HEK293 (cell line): ENCODE measurements around the gene IARS1.

Source experiments
- EGR2 ChIP-seq: fragments of 450-650 bp; formaldehyde crosslinking; IDR thresholded peaks from 2 replicates; pipeline ENCODE4 v1.5.1; 2016; ENCODE audit warnings: low read depth, missing biosample characterization, missing genetic modification characterization
- PBX3 ChIP-seq: sonication (generic); formaldehyde crosslinking; IDR thresholded peaks from 2 replicates; pipeline ENCODE4 v1.8.1; 2022; ENCODE audit warnings: mild to moderate bottlenecking, moderate library complexity, missing genetic modification reagents
- PRDM10 ChIP-seq: fragments of 450-650 bp; formaldehyde crosslinking; IDR thresholded peaks from 2 replicates; pipeline ENCODE4 v1.5.1; 2016; ENCODE audit warnings: missing biosample characterization, missing genetic modification characterization
- SCRT2 ChIP-seq: fragments of 450-650 bp; formaldehyde crosslinking; IDR thresholded peaks from 2 replicates; pipeline ENCODE4 v1.5.1; 2016; ENCODE audit warnings: missing biosample characterization, missing genetic modification characterization
- SP3 ChIP-seq: fragments of 450-650 bp; formaldehyde crosslinking; IDR thresholded peaks from 2 replicates; pipeline ENCODE4 v1.5.1; 2016; ENCODE audit warnings: missing biosample characterization, missing genetic modification characterization
- SP7 ChIP-seq: fragments of 450-650 bp; formaldehyde crosslinking; IDR thresholded peaks from 2 replicates; pipeline ENCODE4 v1.5.1; 2016; ENCODE audit warnings: missing biosample characterization, missing genetic modification characterization
- TCF7L2 ChIP-seq: IDR thresholded peaks from 2 replicates; pipeline ENCODE4 v1.6.1; 2011; ENCODE audit warnings: low read depth, mild to moderate bottlenecking, inconsistent platforms, low read length, moderate library complexity, borderline replicate concordance
- ZBTB1 ChIP-seq: fragments of 450-650 bp; formaldehyde crosslinking; IDR thresholded peaks from 2 replicates; pipeline ENCODE4 v1.5.1; 2016; ENCODE audit warnings: missing biosample characterization, missing genetic modification characterization
- ZBTB7A ChIP-seq: fragments of 450-650 bp; formaldehyde crosslinking; IDR thresholded peaks from 2 replicates; pipeline ENCODE4 v1.5.1; 2016; ENCODE audit warnings: low read depth, missing biosample characterization, missing genetic modification characterization
- ZNF19 ChIP-seq: fragments of 450-650 bp; formaldehyde crosslinking; IDR thresholded peaks from 2 replicates; pipeline ENCODE4; 2016; ENCODE audit warnings: missing biosample characterization, missing genetic modification characterization, low read depth
- ZNF23 ChIP-seq: fragments of 450-650 bp; formaldehyde crosslinking; IDR thresholded peaks from 2 replicates; pipeline ENCODE4 v1.5.1; 2016; ENCODE audit warnings: missing biosample characterization, missing genetic modification characterization, borderline replicate concordance
- ZNF324 ChIP-seq: fragments of 450-650 bp; formaldehyde crosslinking; IDR thresholded peaks from 2 replicates; pipeline ENCODE4 v1.5.1; 2016; ENCODE audit warnings: missing biosample characterization, missing genetic modification characterization
- ZNF350 ChIP-seq: fragments of 450-650 bp; formaldehyde crosslinking; IDR thresholded peaks from 2 replicates; pipeline ENCODE4 v1.5.0; 2017; ENCODE audit warnings: missing biosample characterization, mild to moderate bottlenecking, missing genetic modification characterization
- ZNF366 ChIP-seq: fragments of 450-650 bp; formaldehyde crosslinking; conservative IDR thresholded peaks from 2 replicates; pipeline ENCODE4 v1.5.1; 2016; ENCODE audit warnings: missing biosample characterization, missing genetic modification characterization
- ZNF473 ChIP-seq: fragments of 450-650 bp; formaldehyde crosslinking; IDR thresholded peaks from 2 replicates; pipeline ENCODE4 v1.5.1; 2017; ENCODE audit warnings: missing biosample characterization, missing genetic modification characterization
- ZNF501 ChIP-seq: fragments of 450-650 bp; formaldehyde crosslinking; IDR thresholded peaks from 2 replicates; pipeline ENCODE4 v1.5.1; 2016; ENCODE audit warnings: missing biosample characterization, missing genetic modification characterization
- ZNF514 ChIP-seq: fragments of 450-650 bp; formaldehyde crosslinking; IDR thresholded peaks from 2 replicates; pipeline ENCODE4 v1.5.1; 2016; ENCODE audit warnings: missing biosample characterization, missing genetic modification characterization
- ZNF621 ChIP-seq: fragments of 450-650 bp; formaldehyde crosslinking; IDR thresholded peaks from 2 replicates; pipeline ENCODE4 v1.5.1; 2017; ENCODE audit warnings: missing biosample characterization, missing genetic modification characterization
- ZNF677 ChIP-seq: fragments of 450-650 bp; IDR thresholded peaks from 2 replicates; pipeline ENCODE4 v1.5.0; 2018; ENCODE audit warnings: missing biosample characterization, mild to moderate bottlenecking, missing genetic modification characterization, moderate library complexity
- ZNF707 ChIP-seq: fragments of 450-650 bp; formaldehyde crosslinking; IDR thresholded peaks from 2 replicates; pipeline ENCODE4 v1.5.1; 2016; ENCODE audit warnings: missing biosample characterization, missing genetic modification characterization
- ZNF747 ChIP-seq: fragments of 450-650 bp; formaldehyde crosslinking; IDR thresholded peaks from 2 replicates; pipeline ENCODE4 v1.5.1; 2016; ENCODE audit warnings: missing biosample characterization, missing genetic modification characterization
- TF ChIP-seq, protein P1 (sequence below): fragments of 450-650 bp; formaldehyde crosslinking; IDR thresholded peaks from 2 replicates; pipeline ENCODE4 v1.5.1; 2016; ENCODE audit warnings: missing biosample characterization, missing genetic modification characterization, borderline replicate concordance
- TF ChIP-seq, protein P2 (sequence below): fragments of 450-650 bp; formaldehyde crosslinking; IDR thresholded peaks from 2 replicates; pipeline ENCODE4 v1.5.1; 2016; ENCODE audit warnings: missing biosample characterization, missing genetic modification characterization, borderline replicate concordance
- TF ChIP-seq, protein P3 (sequence below): fragments of 450-650 bp; formaldehyde crosslinking; IDR thresholded peaks from 2 replicates; pipeline ENCODE4 v1.5.1; 2016; ENCODE audit warnings: missing biosample characterization, missing genetic modification characterization
- TF ChIP-seq, protein P4 (sequence below): fragments of 450-650 bp; formaldehyde crosslinking; optimal IDR thresholded peaks from 2 replicates; pipeline ENCODE3; 2016; ENCODE audit warnings: missing biosample characterization, mild to moderate bottlenecking, missing genetic modification characterization

IARS1 gene

GRCh38 chr9:92293452-92294296 is at the start of gene IARS1 (continued):
- TF ChIP-seq EGR2 (tag by site-specific recombination): peak; percentile 50; the same call in 1 of the 2 replicates
- TF ChIP-seq, protein P1, sequence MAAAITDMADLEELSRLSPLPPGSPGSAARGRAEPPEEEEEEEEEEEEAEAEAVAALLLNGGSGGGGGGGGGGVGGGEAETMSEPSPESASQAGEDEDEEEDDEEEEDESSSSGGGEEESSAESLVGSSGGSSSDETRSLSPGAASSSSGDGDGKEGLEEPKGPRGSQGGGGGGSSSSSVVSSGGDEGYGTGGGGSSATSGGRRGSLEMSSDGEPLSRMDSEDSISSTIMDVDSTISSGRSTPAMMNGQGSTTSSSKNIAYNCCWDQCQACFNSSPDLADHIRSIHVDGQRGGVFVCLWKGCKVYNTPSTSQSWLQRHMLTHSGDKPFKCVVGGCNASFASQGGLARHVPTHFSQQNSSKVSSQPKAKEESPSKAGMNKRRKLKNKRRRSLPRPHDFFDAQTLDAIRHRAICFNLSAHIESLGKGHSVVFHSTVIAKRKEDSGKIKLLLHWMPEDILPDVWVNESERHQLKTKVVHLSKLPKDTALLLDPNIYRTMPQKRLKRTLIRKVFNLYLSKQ (tag by site-specific recombination): no peak
- peak; percentile 28; the same call in 1 of the 2 replicates for TF ChIP-seq ZNF324 (tag by site-specific recombination)
- TF ChIP-seq ZNF707 (tag by site-specific recombination): no peak
- TF ChIP-seq ZNF366 (tag by site-specific recombination): peak; percentile 80
- TF ChIP-seq, protein P2, sequence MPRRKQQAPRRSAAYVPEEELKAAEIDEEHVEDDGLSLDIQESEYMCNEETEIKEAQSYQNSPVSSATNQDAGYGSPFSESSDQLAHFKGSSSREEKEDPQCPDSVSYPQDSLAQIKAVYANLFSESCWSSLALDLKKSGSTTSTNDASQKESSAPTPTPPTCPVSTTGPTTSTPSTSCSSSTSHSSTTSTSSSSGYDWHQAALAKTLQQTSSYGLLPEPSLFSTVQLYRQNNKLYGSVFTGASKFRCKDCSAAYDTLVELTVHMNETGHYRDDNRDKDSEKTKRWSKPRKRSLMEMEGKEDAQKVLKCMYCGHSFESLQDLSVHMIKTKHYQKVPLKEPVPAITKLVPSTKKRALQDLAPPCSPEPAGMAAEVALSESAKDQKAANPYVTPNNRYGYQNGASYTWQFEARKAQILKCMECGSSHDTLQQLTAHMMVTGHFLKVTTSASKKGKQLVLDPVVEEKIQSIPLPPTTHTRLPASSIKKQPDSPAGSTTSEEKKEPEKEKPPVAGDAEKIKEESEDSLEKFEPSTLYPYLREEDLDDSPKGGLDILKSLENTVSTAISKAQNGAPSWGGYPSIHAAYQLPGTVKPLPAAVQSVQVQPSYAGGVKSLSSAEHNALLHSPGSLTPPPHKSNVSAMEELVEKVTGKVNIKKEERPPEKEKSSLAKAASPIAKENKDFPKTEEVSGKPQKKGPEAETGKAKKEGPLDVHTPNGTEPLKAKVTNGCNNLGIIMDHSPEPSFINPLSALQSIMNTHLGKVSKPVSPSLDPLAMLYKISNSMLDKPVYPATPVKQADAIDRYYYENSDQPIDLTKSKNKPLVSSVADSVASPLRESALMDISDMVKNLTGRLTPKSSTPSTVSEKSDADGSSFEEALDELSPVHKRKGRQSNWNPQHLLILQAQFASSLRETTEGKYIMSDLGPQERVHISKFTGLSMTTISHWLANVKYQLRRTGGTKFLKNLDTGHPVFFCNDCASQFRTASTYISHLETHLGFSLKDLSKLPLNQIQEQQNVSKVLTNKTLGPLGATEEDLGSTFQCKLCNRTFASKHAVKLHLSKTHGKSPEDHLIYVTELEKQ (tag by site-specific recombination): no peak
- no peak for TF ChIP-seq TCF7L2
- TF ChIP-seq ZNF473 (tag by site-specific recombination): no peak
- TF ChIP-seq ZNF501 (tag by site-specific recombination): no peak
- TF ChIP-seq SCRT2 (tag by site-specific recombination): no peak
- no peak for TF ChIP-seq ZNF350 (tag by site-specific recombination)
- TF ChIP-seq ZNF23 (tag by site-specific recombination): no peak
- no peak for TF ChIP-seq ZBTB7A (tag by site-specific recombination)
- TF ChIP-seq, protein P3, sequence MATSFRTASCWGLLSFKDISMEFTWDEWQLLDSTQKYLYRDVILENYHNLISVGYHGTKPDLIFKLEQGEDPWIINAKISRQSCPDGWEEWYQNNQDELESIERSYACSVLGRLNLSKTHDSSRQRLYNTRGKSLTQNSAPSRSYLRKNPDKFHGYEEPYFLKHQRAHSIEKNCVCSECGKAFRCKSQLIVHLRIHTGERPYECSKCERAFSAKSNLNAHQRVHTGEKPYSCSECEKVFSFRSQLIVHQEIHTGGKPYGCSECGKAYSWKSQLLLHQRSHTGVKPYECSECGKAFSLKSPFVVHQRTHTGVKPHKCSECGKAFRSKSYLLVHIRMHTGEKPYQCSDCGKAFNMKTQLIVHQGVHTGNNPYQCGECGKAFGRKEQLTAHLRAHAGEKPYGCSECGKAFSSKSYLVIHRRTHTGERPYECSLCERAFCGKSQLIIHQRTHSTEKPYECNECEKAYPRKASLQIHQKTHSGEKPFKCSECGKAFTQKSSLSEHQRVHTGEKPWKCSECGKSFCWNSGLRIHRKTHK: no peak
- no peak for TF ChIP-seq ZNF514 (tag by site-specific recombination)
- TF ChIP-seq ZNF19 (tag by site-specific recombination): no peak
- TF ChIP-seq ZBTB1: no peak
- no peak for TF ChIP-seq PRDM10 (tag by site-specific recombination)
- TF ChIP-seq ZNF747: no peak
- TF ChIP-seq PBX3 (CRISPR knock-in tag): peak; percentile 94
- TF ChIP-seq SP3 (tag by site-specific recombination): peak; percentile 45; the same call in 1 of the 2 replicates
- TF ChIP-seq ZNF677 (tag by site-specific recombination): no peak
- peak; percentile 73 for TF ChIP-seq SP7 (tag by site-specific recombination)
- TF ChIP-seq, protein P4, sequence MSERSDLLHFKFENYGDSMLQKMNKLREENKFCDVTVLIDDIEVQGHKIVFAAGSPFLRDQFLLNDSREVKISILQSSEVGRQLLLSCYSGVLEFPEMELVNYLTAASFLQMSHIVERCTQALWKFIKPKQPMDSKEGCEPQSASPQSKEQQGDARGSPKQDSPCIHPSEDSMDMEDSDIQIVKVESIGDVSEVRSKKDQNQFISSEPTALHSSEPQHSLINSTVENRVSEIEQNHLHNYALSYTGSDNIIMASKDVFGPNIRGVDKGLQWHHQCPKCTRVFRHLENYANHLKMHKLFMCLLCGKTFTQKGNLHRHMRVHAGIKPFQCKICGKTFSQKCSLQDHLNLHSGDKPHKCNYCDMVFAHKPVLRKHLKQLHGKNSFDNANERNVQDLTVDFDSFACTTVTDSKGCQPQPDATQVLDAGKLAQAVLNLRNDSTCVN: peak; percentile 88
- TF ChIP-seq ZNF621 (tag by site-specific recombination): no peak
